PFSK-1 (cell line): Measurements from ENCODE around the gene USP44.

Experiments
- FOXP2 ChIP-seq: optimal IDR thresholded peaks from 2 replicates; pipeline ENCODE3; 2011; ENCODE audit warnings: borderline replicate concordance, control low read depth, inconsistent platforms; ENCODE audit not compliant: insufficient read depth; ENCODE audit errors: extremely low read length, extremely low read depth
- POLR2AphosphoS5 ChIP-seq: IDR thresholded peaks from 2 replicates; pipeline ENCODE4 v1.6.1; 2012; ENCODE audit warnings: low read depth, mild to moderate bottlenecking, control low read depth, low read length, moderate library complexity
- REST ChIP-seq, 2 experiments: IDR thresholded peaks; 2 replicates each; pipeline versions ENCODE4 v1.6.1 to v1.8.0; 2011 to 2012; ENCODE audit warnings: low read depth in 2 of 2, low read length in 2 of 2, control low read depth in 1 of 2, inconsistent platforms in 1 of 2, mild to moderate bottlenecking in 1 of 2, moderate library complexity in 1 of 2; ENCODE audit not compliant: insufficient read depth in 1 of 2
- SIN3A ChIP-seq: IDR thresholded peaks from 2 replicates; pipeline ENCODE4 v1.6.1; 2012; ENCODE audit warnings: mild to moderate bottlenecking, low read length, moderate library complexity, borderline replicate concordance; ENCODE audit not compliant: insufficient read depth
- TAF1 ChIP-seq: IDR thresholded peaks from 2 replicates; pipeline ENCODE4 v1.6.1; 2012; ENCODE audit warnings: low read length, control low read depth, borderline replicate concordance; ENCODE audit not compliant: insufficient read depth

GRCh38 chr12:95548056-95548538, 3.2 kb downstream of the USP44 start:
- TF ChIP-seq REST (IDR thresholded peaks at IDR 0.05; ENCODE audit: insufficient read depth in 1 of 2, low read depth in 2 of 2, low read length in 2 of 2) (no peak), POLR2AphosphoS5 (no peak), SIN3A (no peak), TAF1 (no peak), FOXP2 (no peak)
